PFSK-1 (cell line): ENCODE data around the gene ZNF683.

ENCODE experiments used
- FOXP2 ChIP-seq: optimal IDR thresholded peaks from 2 replicates; pipeline ENCODE3; 2011; ENCODE audit warnings: borderline replicate concordance, control low read depth, inconsistent platforms; ENCODE audit not compliant: insufficient read depth; ENCODE audit errors: extremely low read length, extremely low read depth
- POLR2AphosphoS5 ChIP-seq: IDR thresholded peaks from 2 replicates; pipeline ENCODE4 v1.6.1; 2012; ENCODE audit warnings: low read depth, mild to moderate bottlenecking, control low read depth, low read length, moderate library complexity
- REST ChIP-seq, 2 experiments: IDR thresholded peaks; 2 replicates each; pipeline versions ENCODE4 v1.6.1 to v1.8.0; 2011 to 2012; ENCODE audit warnings: low read depth in 2 of 2, low read length in 2 of 2, control low read depth in 1 of 2, inconsistent platforms in 1 of 2, mild to moderate bottlenecking in 1 of 2, moderate library complexity in 1 of 2; ENCODE audit not compliant: insufficient read depth in 1 of 2
- SIN3A ChIP-seq: IDR thresholded peaks from 2 replicates; pipeline ENCODE4 v1.6.1; 2012; ENCODE audit warnings: mild to moderate bottlenecking, low read length, moderate library complexity, borderline replicate concordance; ENCODE audit not compliant: insufficient read depth
- TAF1 ChIP-seq: IDR thresholded peaks from 2 replicates; pipeline ENCODE4 v1.6.1; 2012; ENCODE audit warnings: low read length, control low read depth, borderline replicate concordance; ENCODE audit not compliant: insufficient read depth

The ZNF683 gene

GRCh38 chr1:26350701-26351589 lies 21.6 kb downstream of the ZNF683 start:
- TF ChIP-seq REST (IDR thresholded peaks at IDR 0.05; ENCODE audit: insufficient read depth in 1 of 2, low read depth in 2 of 2, low read length in 2 of 2) (no peak), POLR2AphosphoS5 (no peak), TAF1 (no peak), FOXP2 (no peak), SIN3A (no peak)

GRCh38 chr1:26350343-26350700 lies 22.2 kb downstream of the ZNF683 start:
- no peak for TF ChIP-seq FOXP2
- TF ChIP-seq POLR2AphosphoS5: no peak
- TF ChIP-seq TAF1: no peak
- no peak for TF ChIP-seq REST (IDR thresholded peaks at IDR 0.05; ENCODE audit: insufficient read depth in 1 of 2, low read depth in 2 of 2, low read length in 2 of 2)
- TF ChIP-seq SIN3A: no peak

- no peak for TF ChIP-seq POLR2AphosphoS5
- no peak for TF ChIP-seq SIN3A
- no peak for TF ChIP-seq FOXP2
- no peak for TF ChIP-seq REST (IDR thresholded peaks at IDR 0.05; ENCODE audit: insufficient read depth in 1 of 2, low read depth in 2 of 2, low read length in 2 of 2)
- no peak for TF ChIP-seq TAF1
Measured at GRCh38 chr1:26349877-26350244, 22.7 kb downstream of the ZNF683 start.

- TF ChIP-seq TAF1: no peak
- no peak for TF ChIP-seq REST (IDR thresholded peaks at IDR 0.05; ENCODE audit: insufficient read depth in 1 of 2, low read depth in 2 of 2, low read length in 2 of 2)
- TF ChIP-seq POLR2AphosphoS5: no peak
- no peak for TF ChIP-seq FOXP2
Measured at GRCh38 chr1:26349188-26349876, 23.2 kb downstream of the ZNF683 start.
